Memory B cell (primary cell): Measurements from ENCODE around the gene CCL3.
"Not testable (repeated sequence)": the region's sequence is repeated elsewhere in the genome, so short reads cannot be mapped to it uniquely, and the experiment has no call there.

ENCODE experiments used
- ATAC-seq: fragments of 150-1000 bp; cut with Tn5 transposase; 2 replicates; pipeline ENCODE4 v1.10.0; 2021; ENCODE audit warnings: low read depth, mild to moderate bottlenecking, moderate library complexity
- DNase-seq, 2 donors: peaks; one replicate each; pipeline ENCODE4 v3.0.0; 2022; ENCODE audit warnings: low spot score in 2 of 2
- H3K27ac Mint-ChIP-seq: one replicate; pipeline ENCODE4 v1.8.0; 2022; ENCODE audit warnings: mild to moderate bottlenecking, moderate library complexity, mixed read lengths
- H3K27me3 Mint-ChIP-seq: one replicate; pipeline ENCODE4 v1.8.0; 2022; ENCODE audit warnings: mixed read lengths
- H3K36me3 Mint-ChIP-seq: one replicate; pipeline ENCODE4 v1.8.0; 2022; ENCODE audit warnings: mild to moderate bottlenecking, mixed read lengths
- H3K4me1 Mint-ChIP-seq: one replicate; pipeline ENCODE4 v1.8.0; 2022; ENCODE audit warnings: mixed read lengths
- H3K4me3 Mint-ChIP-seq: one replicate; pipeline ENCODE4 v1.8.0; 2022; ENCODE audit warnings: mild to moderate bottlenecking, moderate library complexity, mixed read lengths
- H3K9me3 Mint-ChIP-seq: one replicate; pipeline ENCODE4 v1.8.0; 2022; ENCODE audit warnings: mixed read lengths

Gene CCL3

DNA sequence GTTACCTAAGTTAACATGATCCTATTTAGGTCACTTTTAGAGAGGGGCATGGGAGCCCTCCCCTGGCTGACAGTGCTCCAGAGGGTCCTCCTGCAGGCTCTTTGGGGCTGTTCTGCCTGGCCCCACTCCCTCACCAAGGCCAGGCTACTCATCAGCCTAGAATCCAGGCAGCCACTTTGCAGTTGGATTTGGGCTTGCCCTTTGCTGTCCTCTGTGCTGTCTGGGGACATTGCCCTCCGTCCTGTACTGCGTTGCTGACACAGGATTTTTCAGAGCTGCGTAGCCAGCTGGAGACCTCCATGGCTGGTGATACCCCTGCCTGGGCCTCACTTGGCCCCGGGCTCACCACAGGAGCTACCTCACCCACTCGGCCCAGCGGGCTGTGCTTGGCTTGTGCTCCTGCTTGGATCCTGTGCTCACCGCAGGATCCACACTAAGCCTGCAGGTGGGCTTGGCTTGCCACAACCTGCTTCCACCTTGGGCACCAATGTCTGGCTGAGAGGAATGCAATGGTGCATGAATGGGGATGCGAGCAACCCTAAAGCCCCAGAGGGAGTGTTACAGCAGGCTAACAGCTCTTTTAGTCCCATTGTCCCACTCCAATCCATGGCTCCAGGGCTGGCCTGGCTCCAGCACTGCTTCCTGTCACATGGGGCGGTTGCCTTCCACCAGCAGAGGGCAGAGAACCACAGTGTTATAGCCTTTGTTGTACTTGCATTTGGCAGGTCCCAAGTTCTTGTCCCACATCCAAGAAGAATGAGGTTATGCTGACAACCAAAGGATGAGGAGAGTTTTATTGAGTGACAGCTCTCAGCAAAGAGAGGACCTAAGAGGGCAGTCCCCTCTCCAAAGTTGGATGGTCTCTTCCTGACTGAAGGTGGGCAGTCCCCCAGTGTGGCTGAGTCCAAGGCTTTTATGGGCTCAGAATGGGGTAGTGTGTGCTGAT, 35.2 kb upstream of the CCL3 start:
- DNase-seq: no peak
- H3K4me3 Mint-ChIP-seq: no peak overlapping the region
- H3K27me3 Mint-ChIP-seq: no peaks in the 10 kb centered on the region
- ATAC-seq: no peak
- H3K4me1 Mint-ChIP-seq: peaks cover 36% of the 10 kb centered on the region
- peaks cover 7% of the 10 kb centered on the region for H3K9me3 Mint-ChIP-seq
- no peak overlapping the region for H3K27ac Mint-ChIP-seq
- peaks cover 6% of the 10 kb centered on the region for H3K36me3 Mint-ChIP-seq

DNA sequence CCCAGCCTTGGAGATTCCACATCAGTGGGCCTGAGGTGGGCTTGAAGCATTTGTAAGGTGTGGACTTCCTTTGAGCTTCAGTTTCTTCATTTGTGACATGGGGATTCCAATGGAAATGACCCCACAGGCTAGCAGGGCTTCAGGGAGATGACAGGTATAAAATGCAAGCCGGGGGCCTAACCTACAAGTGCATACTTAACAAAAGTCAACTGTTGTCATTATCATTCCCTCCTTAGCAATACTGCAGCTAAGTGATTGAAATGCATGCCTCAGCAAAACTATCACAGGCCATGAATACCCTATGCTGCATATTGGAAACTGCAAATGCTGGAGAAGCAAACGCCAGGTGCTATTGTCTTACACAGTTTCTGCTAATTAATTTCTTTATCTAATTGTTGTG, 33.5 kb upstream of the CCL3 start:
- peaks cover 6% of the 10 kb centered on the region for H3K36me3 Mint-ChIP-seq
- no peak overlapping the region for H3K27ac Mint-ChIP-seq
- H3K4me1 Mint-ChIP-seq: peaks cover 27% of the 10 kb centered on the region
- peaks cover 8% of the 10 kb centered on the region for H3K9me3 Mint-ChIP-seq
- H3K4me3 Mint-ChIP-seq: no peak overlapping the region
- no peak for DNase-seq
- no peak for ATAC-seq
- H3K27me3 Mint-ChIP-seq: peaks cover 1% of the 10 kb centered on the region

DNA sequence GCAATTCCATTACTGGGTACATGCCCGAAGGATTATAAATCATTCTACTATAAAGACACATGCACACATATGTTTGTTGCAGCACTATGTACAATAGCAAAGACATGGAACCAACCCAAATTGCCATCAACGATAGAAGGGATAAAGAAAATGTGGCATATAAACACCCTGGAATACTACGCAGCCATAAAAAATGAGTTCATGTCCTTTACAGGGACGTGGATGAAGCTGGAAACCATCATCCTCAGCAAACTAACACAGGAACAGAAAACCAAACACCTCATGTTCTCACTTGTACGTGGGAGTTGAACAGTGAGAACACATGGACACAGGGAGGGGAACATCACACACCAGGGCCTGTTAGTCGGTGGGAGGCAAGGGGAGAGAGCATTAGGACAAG, 31.2 kb upstream of the CCL3 start:
- not testable (repeated sequence) for H3K27me3 Mint-ChIP-seq

DNA sequence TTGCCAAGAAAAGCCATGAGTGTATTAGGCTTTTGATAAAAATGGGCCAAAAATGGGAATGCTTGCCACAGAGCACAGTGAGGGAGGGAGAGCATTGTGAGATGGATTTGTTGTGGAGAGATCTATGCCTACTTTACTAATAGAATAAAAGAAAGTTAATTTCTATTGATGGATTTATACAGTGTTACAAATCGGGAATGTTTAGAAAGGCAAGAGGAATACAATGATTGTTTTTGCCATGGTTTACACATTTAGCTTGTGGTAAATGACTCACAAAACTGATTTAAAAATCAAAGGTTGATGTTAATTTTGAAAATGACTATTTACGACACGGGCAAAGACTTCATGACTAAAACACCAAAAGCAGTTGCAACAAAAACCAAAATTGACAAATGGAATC, 30.3 kb upstream of the CCL3 start:
- Mint-ChIP-seq H3K4me1 (peaks cover 15% of the 10 kb centered on the region), H3K27ac (no peak overlapping the region), H3K4me3 (no peak overlapping the region), H3K27me3 (peaks cover 1% of the 10 kb centered on the region), H3K36me3 (peaks cover 4% of the 10 kb centered on the region), H3K9me3 (peaks cover 1% of the 10 kb centered on the region)
- no peak for DNase-seq
- ATAC-seq: no peak

More for the DNA sequence above, 31.2 kb upstream of the CCL3 start:
- not testable (repeated sequence) for DNase-seq, H3K4me3 Mint-ChIP-seq, H3K27ac Mint-ChIP-seq, H3K36me3 Mint-ChIP-seq, H3K9me3 Mint-ChIP-seq, ATAC-seq
- H3K4me1 Mint-ChIP-seq: peaks cover 14% of the 10 kb centered on the region

DNA sequence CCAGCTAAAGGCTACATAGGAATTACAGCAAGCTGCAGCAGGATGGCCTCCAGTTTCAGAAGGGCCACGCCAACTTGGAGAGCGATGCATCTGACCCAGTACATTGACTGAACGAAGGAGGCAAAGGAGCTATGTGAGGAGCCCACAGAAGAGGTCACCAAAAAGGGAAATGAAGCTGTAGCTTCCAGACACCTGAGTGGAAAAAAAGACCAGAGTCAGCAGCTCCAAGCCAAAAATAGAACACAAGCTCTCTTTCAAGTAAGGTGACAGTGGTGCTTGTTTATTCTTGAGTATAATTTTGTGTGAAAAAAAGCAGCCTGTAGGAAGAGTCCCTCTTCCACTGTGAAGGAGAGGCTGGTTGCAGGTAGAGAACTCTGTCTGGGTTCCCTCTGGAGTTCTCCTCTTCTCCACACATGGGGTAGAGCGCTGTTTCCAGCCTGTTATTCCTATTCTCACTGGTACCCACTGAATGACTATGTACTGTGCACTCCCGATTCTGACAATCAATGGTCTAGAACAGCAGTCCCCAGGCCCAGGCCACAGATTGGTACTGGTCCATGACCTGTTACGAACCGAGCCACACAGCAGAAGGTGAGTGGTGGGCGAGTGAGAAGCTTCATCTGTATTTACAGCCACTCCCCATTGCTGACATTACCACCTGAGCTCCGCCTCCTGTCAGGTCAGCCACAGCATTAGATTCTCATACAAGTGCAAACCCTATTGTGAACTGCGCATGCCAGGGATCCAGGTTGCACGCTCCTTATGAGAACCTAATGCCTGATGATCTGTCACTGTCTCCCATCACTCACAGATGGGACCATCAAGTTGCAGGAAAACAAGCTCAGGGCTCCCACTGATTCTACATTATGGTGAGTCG, 28.8 kb upstream of the CCL3 start:
- H3K36me3 Mint-ChIP-seq: peaks cover 4% of the 10 kb centered on the region
- no peak overlapping the region for H3K27ac Mint-ChIP-seq
- ATAC-seq: no peak
- peaks cover 14% of the 10 kb centered on the region for H3K4me1 Mint-ChIP-seq
- no peak for DNase-seq
- peaks cover 1% of the 10 kb centered on the region for H3K9me3 Mint-ChIP-seq
- peaks cover 1% of the 10 kb centered on the region for H3K27me3 Mint-ChIP-seq
- no peak overlapping the region for H3K4me3 Mint-ChIP-seq

DNA sequence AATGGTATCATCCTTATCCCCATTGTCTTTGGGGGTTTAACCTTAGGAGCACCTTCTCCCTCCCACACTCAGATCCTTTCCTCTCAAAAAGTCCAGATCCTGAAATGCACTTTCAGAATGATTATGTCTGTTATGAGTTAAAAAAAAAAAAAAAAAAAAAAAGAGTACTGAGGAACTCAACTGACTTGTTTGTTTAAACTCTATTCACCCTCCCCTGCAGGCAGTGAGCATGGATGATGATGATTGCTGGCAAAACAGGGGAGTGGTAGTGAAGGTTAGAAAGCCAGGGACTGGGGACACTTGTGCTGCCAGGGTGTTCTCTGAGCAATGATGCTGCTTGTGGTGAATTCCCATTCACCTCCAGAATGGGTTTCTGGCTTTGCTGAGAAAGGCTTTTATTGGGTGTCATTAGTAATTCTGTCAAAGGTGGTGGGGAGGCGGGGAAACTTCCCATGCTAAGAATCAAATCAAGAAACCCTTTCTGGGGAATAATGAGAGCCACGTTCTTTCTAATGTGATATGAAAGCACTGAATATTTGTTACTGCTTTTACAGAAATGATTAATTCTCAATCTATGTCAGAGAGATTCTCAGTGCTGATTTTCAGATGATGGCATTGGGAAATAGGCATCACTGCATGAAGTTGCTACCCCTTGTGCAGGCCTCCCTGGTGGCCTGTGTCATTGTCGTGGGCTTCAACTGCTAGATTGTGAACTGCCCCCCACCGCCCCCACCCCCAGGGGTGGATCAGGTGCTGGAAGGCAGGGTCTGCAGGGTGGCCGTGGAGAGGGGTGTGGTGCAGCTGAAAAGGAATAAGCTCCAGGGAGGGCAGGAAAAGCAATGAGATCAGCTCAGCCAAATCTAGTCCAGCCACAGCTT, 27.8 kb upstream of the CCL3 start:
- Mint-ChIP-seq H3K36me3 (peaks cover 4% of the 10 kb centered on the region), H3K4me1 (peaks cover 14% of the 10 kb centered on the region), H3K27me3 (peaks cover 1% of the 10 kb centered on the region), H3K9me3 (peaks cover 3% of the 10 kb centered on the region), H3K27ac (no peak overlapping the region), H3K4me3 (no peak overlapping the region)
- DNase-seq (no peak), ATAC-seq (no peak)

DNA sequence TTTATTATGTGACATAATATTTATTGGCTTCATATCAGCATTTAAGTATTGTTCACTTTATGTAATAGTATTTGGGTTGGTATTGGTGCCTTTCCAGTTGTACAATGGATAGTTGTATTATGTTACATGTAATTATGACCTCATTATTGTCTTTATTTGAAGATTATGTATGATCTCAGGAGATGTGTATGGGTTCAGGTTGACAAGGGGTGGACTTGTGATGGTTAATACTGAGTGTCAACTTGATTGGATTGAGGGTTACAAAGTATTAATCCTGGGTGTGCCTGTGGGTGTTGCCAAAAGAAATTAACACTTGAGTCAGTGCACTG, 25.7 kb upstream of the CCL3 start:
- H3K36me3 Mint-ChIP-seq, ATAC-seq, H3K4me3 Mint-ChIP-seq, H3K27ac Mint-ChIP-seq, DNase-seq, H3K27me3 Mint-ChIP-seq: not testable (repeated sequence)
- Mint-ChIP-seq H3K9me3 (peaks cover 11% of the 10 kb centered on the region), H3K4me1 (peaks cover 17% of the 10 kb centered on the region)

DNA sequence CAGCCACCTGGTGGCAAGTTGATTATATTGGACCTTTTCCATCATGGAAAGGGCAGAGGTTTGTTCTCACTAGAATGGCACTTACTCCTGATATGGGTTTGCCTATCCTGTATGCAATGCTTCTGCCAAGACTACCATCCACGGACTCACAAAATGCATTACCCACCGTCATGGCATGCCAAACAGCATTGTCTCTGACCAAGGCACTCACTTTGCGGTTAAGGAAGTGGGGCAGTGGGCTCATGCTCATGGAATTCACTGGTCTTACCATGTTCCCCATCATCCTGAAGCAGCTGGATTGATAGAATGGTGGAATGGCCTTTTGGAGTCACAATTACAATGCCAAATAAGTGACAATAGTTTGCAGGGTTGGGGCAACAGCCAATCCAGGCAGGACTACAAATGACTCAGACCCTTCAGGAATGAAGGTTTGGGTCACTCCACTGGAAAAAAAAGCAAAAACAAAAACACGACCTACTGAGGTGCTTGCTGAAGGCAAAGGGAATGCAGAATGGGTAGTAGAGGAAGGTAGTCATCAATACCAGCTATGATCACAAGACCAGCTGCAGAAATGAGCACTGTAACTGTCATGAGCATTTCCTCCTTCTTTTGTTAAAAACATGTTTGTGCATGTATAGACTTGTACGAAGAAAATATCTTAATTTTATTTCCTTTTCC, 25.2 kb upstream of the CCL3 start:
- not testable (repeated sequence) for H3K27ac Mint-ChIP-seq, ATAC-seq, DNase-seq, H3K4me3 Mint-ChIP-seq, H3K27me3 Mint-ChIP-seq, H3K36me3 Mint-ChIP-seq
- H3K4me1 Mint-ChIP-seq: peaks cover 18% of the 10 kb centered on the region
- H3K9me3 Mint-ChIP-seq: peaks cover 10% of the 10 kb centered on the region

DNA sequence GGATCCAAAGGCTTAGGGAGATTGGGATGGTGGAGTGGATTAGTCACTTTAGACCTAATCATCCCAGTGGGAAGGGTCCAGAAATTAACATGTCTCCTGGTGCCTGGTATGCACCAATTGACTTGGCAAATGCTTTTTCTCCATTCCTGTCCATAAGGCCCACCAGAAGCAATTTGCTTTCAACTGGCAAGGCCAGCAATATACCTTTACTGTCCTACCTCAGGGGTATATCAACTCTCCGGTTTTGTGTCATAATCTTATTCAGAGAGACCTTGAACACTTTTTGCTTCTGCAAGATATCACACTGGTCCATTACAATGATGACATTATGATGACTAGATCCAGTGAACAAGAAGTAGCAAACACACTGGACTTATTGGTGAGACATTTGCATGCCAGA, 23.2 kb upstream of the CCL3 start:
- not testable (repeated sequence) for H3K36me3 Mint-ChIP-seq, H3K27ac Mint-ChIP-seq, H3K9me3 Mint-ChIP-seq, ATAC-seq, H3K4me3 Mint-ChIP-seq, H3K4me1 Mint-ChIP-seq, DNase-seq, H3K27me3 Mint-ChIP-seq

DNA sequence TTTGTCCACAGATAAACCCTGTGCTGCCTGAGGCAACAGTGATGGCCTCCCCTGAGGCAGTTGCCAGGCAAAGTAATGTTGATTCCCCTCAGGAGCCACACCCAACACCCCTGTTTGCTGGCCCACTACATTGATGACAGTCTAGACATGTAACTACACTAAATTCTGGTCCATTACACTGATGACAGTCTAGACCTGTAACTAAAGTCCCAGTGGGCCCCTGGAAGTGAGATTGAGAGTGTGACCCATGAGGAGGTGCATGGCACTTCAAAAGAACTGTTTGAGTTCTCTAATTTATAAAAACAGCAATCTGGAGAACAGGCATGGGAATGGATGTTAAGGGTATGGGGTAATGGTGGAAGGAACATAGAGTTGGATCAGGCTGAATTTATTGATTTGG, 22.6 kb upstream of the CCL3 start:
- DNase-seq: no peak
- Mint-ChIP-seq H3K36me3 (peaks cover 4% of the 10 kb centered on the region), H3K9me3 (peaks cover 9% of the 10 kb centered on the region), H3K4me1 (peaks cover 7% of the 10 kb centered on the region), H3K27ac (no peak overlapping the region), H3K27me3 (peaks cover 1% of the 10 kb centered on the region), H3K4me3 (no peak overlapping the region)
- no peak for ATAC-seq

DNA sequence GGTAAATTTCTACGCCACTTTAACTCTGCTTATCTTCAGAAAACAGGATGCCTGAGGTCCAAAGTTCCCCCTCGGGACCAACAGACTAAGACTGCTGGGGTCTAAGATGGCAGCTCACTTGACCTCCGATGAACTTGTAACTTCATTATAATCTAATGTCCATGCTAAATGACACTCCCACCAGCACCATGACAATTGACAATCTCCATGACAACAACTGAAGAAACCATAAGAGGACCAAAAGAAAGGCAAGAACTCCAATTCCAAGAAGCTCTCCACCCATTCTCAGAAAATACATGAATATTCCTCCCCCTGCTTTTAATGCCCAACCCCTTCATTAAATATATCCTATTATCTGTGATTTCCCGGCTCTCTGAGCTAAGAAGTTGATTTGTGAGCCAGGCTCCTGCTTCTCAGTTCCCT, 21.1 kb upstream of the CCL3 start:
- Mint-ChIP-seq H3K9me3 (peaks cover 9% of the 10 kb centered on the region), H3K27me3 (peaks cover 5% of the 10 kb centered on the region), H3K4me1 (peaks cover 10% of the 10 kb centered on the region), H3K36me3 (peaks cover 4% of the 10 kb centered on the region), H3K27ac (no peak overlapping the region), H3K4me3 (no peak overlapping the region)
- DNase-seq (no peak), ATAC-seq (no peak)

DNA sequence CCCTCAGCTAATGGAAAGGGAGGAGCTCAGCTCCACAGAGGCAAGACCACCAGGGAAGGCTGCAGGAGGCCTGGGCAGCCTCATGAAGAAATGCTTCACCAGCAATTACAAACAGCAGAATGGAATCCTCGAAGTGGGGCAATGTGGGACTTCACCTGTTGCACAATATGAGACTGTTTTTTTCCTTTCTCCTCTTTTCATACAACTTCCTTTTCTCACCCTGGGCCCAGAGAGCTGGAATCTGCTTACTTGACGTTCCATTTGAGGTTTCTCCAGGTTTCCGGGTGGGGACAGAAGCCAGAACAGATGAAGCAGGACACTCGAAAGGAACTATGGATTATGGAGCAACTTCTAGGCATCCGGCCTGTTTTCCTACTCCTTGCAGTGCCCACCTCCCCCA, 18.3 kb upstream of the CCL3 start:
- DNase-seq, H3K4me3 Mint-ChIP-seq, ATAC-seq, H3K9me3 Mint-ChIP-seq, H3K27ac Mint-ChIP-seq, H3K36me3 Mint-ChIP-seq: not testable (repeated sequence)
- peaks cover 20% of the 10 kb centered on the region for H3K4me1 Mint-ChIP-seq
- H3K27me3 Mint-ChIP-seq: peaks cover 11% of the 10 kb centered on the region

DNA sequence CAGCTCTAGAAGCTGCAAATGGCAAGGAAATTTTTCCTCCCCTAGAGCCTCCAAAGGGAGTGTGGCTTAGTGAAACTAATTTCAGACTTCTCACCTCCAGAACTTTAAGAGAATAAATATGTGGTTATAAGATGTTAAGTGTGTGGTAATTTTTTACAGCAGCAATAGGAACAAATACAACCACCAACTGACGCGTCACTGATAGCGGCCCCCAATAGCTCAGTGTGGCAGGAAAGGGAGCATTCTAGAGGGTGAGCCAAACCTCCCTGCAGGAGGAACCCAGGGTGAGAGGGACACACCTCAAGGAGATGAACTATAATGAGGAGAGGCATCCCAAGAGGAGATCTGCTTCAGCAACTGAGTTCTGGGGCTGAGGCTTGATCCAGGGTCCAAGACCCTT, 17.7 kb upstream of the CCL3 start:
- Mint-ChIP-seq H3K27me3 (peaks cover 11% of the 10 kb centered on the region), H3K4me1 (peaks cover 26% of the 10 kb centered on the region), H3K9me3 (peaks cover 7% of the 10 kb centered on the region), H3K27ac (no peak overlapping the region), H3K36me3 (peaks cover 3% of the 10 kb centered on the region), H3K4me3 (no peak overlapping the region)
- ATAC-seq (no peak), DNase-seq (no peak)
